ENCODE measurements around the gene LIMA1.

Gene LIMA1

GRCh38 chr12:50184261-50184660 is 99.1 kb downstream of the LIMA1 start:
- CTCF ChIA-PET, result no interaction called here
- TF ChIP-seq BHLHE40 (IDR thresholded peaks at IDR 0.05; ENCODE audit: borderline replicate concordance) (no peak), CTBP1 (IDR thresholded peaks at IDR 0.05; ENCODE audit: borderline replicate concordance) (no peak), ZNF384 (IDR thresholded peaks at IDR 0.05) (no peak), ELF4 (IDR thresholded peaks at IDR 0.05) (no peak), SUZ12 (IDR thresholded peaks at IDR 0.05) (no peak), FOXA1 (IDR thresholded peaks at IDR 0.05) (no peak), LEF1 (IDR thresholded peaks at IDR 0.05; ENCODE audit: borderline replicate concordance) (no peak), TARDBP (IDR thresholded peaks at IDR 0.05) (no peak), L3MBTL2 (conservative IDR thresholded peaks at IDR 0.05) (no peak), SP1 (IDR thresholded peaks at IDR 0.05) (no peak), HDGF (IDR thresholded peaks at IDR 0.05; ENCODE audit: borderline replicate concordance) (no peak)
- DNase-seq (ENCODE audit: extremely low spot score), result no peak
- POLR2A ChIA-PET, result no interaction called here

- ChIA-PET CTCF (interaction anchor here (0.5 to 2.5 kb wide), 4 partner anchors 44 to 153 kb away, joined by 3 to 12 read pairs (median 4); no protein-coding TSS in a partner anchor), POLR2A (interaction anchor here (0.8 to 1.3 kb wide), 2 partner anchors 39 to 98 kb away, joined by 3 to 4 read pairs; partner anchors contain the start of gene SMARCD1)
- TF ChIP-seq FOXA1 (IDR thresholded peaks at IDR 0.05) (no peak), FOXM1 (IDR thresholded peaks at IDR 0.05; ENCODE audit: borderline replicate concordance) (no peak), ELF4 (IDR thresholded peaks at IDR 0.05) (no peak), SP1 (IDR thresholded peaks at IDR 0.05) (no peak), SUZ12 (IDR thresholded peaks at IDR 0.05) (no peak), PKNOX1 (IDR thresholded peaks at IDR 0.05) (no peak), ARNT (IDR thresholded peaks at IDR 0.05) (no peak), CTBP1 (IDR thresholded peaks at IDR 0.05; ENCODE audit: borderline replicate concordance) (no peak), FOXK2 (IDR thresholded peaks at IDR 0.05) (no peak), NFRKB (IDR thresholded peaks at IDR 0.05) (no peak), L3MBTL2 (conservative IDR thresholded peaks at IDR 0.05) (no peak), LEF1 (IDR thresholded peaks at IDR 0.05; ENCODE audit: borderline replicate concordance) (no peak), BHLHE40 (IDR thresholded peaks at IDR 0.05; ENCODE audit: borderline replicate concordance) (no peak), HDGF (IDR thresholded peaks at IDR 0.05; ENCODE audit: borderline replicate concordance) (no peak), TARDBP (IDR thresholded peaks at IDR 0.05) (no peak), ZNF384 (IDR thresholded peaks at IDR 0.05) (no peak)
- no peak for DNase-seq (ENCODE audit: extremely low spot score)
Measured at GRCh38 chr12:50182461-50182860, 100.9 kb downstream of the LIMA1 start.

GRCh38 chr12:50181691-50182090 is 101.6 kb downstream of the LIMA1 start:
- POLR2A ChIA-PET, result interaction anchor here (1.2 to 1.3 kb wide), 2 partner anchors 15 to 40 kb away, joined by 4 to 5 read pairs; partner anchors contain the start of gene CERS5
- no peak for TF ChIP-seq L3MBTL2 (conservative IDR thresholded peaks at IDR 0.05)
- no peak for TF ChIP-seq NFRKB (IDR thresholded peaks at IDR 0.05)
- TF ChIP-seq PKNOX1 (IDR thresholded peaks at IDR 0.05), result no peak
- CTCF ChIA-PET, result interaction anchor here (2.5 kb wide), 1 partner anchor 133 kb away, joined by 12 read pairs; no protein-coding TSS in a partner anchor
- no peak for DNase-seq (ENCODE audit: extremely low spot score)

- DNase-seq (ENCODE audit: extremely low spot score), result no peak
- ChIA-PET POLR2A (interaction anchor here (1.0 to 1.4 kb wide), 3 partner anchors 8 to 90 kb away, joined by 3 to 10 read pairs (median 4); partner anchors contain the start of genes CERS5 and SMARCD1), CTCF (interaction anchor here (0.6 to 1.4 kb wide), 13 partner anchors 8 to 139 kb away, joined by 3 to 12 read pairs (median 5); partner anchors contain the start of genes CERS5, COX14 and SMARCD1)
- no peak for TF ChIP-seq LEF1 (IDR thresholded peaks at IDR 0.05; ENCODE audit: borderline replicate concordance)
- TF ChIP-seq FOXK2 (IDR thresholded peaks at IDR 0.05), result no peak
- no peak for TF ChIP-seq BHLHE40 (IDR thresholded peaks at IDR 0.05; ENCODE audit: borderline replicate concordance)
- no peak for TF ChIP-seq FOXA1 (IDR thresholded peaks at IDR 0.05)
- no peak for TF ChIP-seq SUZ12 (IDR thresholded peaks at IDR 0.05)
- TF ChIP-seq TARDBP (IDR thresholded peaks at IDR 0.05), result no peak
- no peak for TF ChIP-seq SP1 (IDR thresholded peaks at IDR 0.05)
- no peak for TF ChIP-seq FOXM1 (IDR thresholded peaks at IDR 0.05; ENCODE audit: borderline replicate concordance)
- TF ChIP-seq NFRKB (IDR thresholded peaks at IDR 0.05), result no peak
- no peak for TF ChIP-seq ELF4 (IDR thresholded peaks at IDR 0.05)
- no peak for TF ChIP-seq PKNOX1 (IDR thresholded peaks at IDR 0.05)
Measured at GRCh38 chr12:50175716-50176026, 107.6 kb downstream of the LIMA1 start.

- peak; percentile 45 for DNase-seq (ENCODE audit: extremely low spot score)
- ChIA-PET CTCF (interaction anchor here (0.8 to 1.4 kb wide), 11 partner anchors 8 to 140 kb away, joined by 3 to 12 read pairs (median 5); partner anchors contain the start of genes CERS5, COX14 and SMARCD1), POLR2A (interaction anchor here (1.0 to 1.4 kb wide), 3 partner anchors 8 to 90 kb away, joined by 3 to 10 read pairs (median 4); partner anchors contain the start of genes CERS5 and SMARCD1)
- TF ChIP-seq FOXM1 (IDR thresholded peaks at IDR 0.05; ENCODE audit: borderline replicate concordance), result no peak
- peak; percentile 94 for TF ChIP-seq ZNF384 (IDR thresholded peaks at IDR 0.05)
Measured at GRCh38 chr12:50174971-50175715, 108.2 kb downstream of the LIMA1 start.

Measured in HEK293T (cell line).